OCI-LY1 (cell line): ENCODE measurements around the gene TGFB3.
"Not testable (repeated sequence)": the region's sequence is repeated elsewhere in the genome, so short reads cannot be mapped to it uniquely, and the experiment has no call there.

Experiments
- H2AFZ ChIP-seq: fragments of 200-600 bp; sonication (generic), shearing (Covaris generic); 2 replicates; pipeline ENCODE4 v1.6.0; 2014; ENCODE audit warnings: antibody characterized with exemption, mild to moderate bottlenecking, low read length
- H3F3A ChIP-seq: fragments of 200-600 bp; sonication (generic), shearing (Covaris generic); 2 replicates; pipeline ENCODE4 v1.6.0; 2014; ENCODE audit warnings: mild to moderate bottlenecking, antibody characterized with exemption, low read length, moderate library complexity; ENCODE audit not compliant: insufficient read depth
- H3K27ac ChIP-seq: fragments of 200-600 bp; sonication (generic); 2 replicates; pipeline ENCODE4 v1.5.1; 2014; ENCODE audit warnings: low read length, mixed run types, mild to moderate bottlenecking, low read depth; ENCODE audit not compliant: poor library complexity, severe bottlenecking
- H3K27me3 ChIP-seq: fragments of 200-600 bp; sonication (generic); 2 replicates; pipeline ENCODE4 v1.6.0; 2014; ENCODE audit warnings: antibody characterized with exemption, mild to moderate bottlenecking, low read length, moderate library complexity; ENCODE audit not compliant: insufficient read depth
- H3K36me3 ChIP-seq: fragments of 200-600 bp; sonication (generic); 2 replicates; pipeline ENCODE4 v1.6.1; 2014; ENCODE audit warnings: mild to moderate bottlenecking, antibody characterized with exemption, low read length, moderate library complexity, mixed read lengths; ENCODE audit not compliant: insufficient read depth
- H3K4me1 ChIP-seq: fragments of 200-600 bp; sonication (generic); 2 replicates; pipeline ENCODE4 v1.5.1; 2014; ENCODE audit warnings: mild to moderate bottlenecking, low read length, moderate library complexity; ENCODE audit not compliant: insufficient read depth, severe bottlenecking
- H3K4me2 ChIP-seq: fragments of 200-600 bp; sonication (generic), shearing (Covaris generic); 2 replicates; pipeline ENCODE4 v1.6.1; 2014; ENCODE audit warnings: low read length
- H3K4me3 ChIP-seq: fragments of 200-600 bp; sonication (generic); 2 replicates; pipeline ENCODE4 v1.5.1; 2014; ENCODE audit warnings: low read length, low read depth, mild to moderate bottlenecking, mixed read lengths; ENCODE audit not compliant: poor library complexity, severe bottlenecking
- H3K79me2 ChIP-seq: fragments of 200-600 bp; shearing (Covaris generic); 2 replicates; pipeline ENCODE4 v1.6.1; 2016; ENCODE audit warnings: mixed run types, low read length, mixed read lengths; ENCODE audit not compliant: insufficient read depth
- H3K9ac ChIP-seq: fragments of 200-600 bp; sonication (generic), shearing (Covaris generic); 2 replicates; pipeline ENCODE4 v1.6.1; 2014; ENCODE audit warnings: mild to moderate bottlenecking, low read length, mixed read lengths
- H3K9me2 ChIP-seq: fragments of 200-600 bp; sonication (generic), shearing (Covaris generic); 2 replicates; pipeline ENCODE4 v1.6.1; 2014; ENCODE audit warnings: low read depth, mild to moderate bottlenecking, low read length, mixed read lengths
- H3K9me3 ChIP-seq: fragments of 200-600 bp; shearing (Covaris generic); 2 replicates; pipeline ENCODE4 v1.6.1; 2014; ENCODE audit warnings: low read length, mixed read lengths
- H4K20me1 ChIP-seq: fragments of 200-600 bp; sonication (generic), shearing (Covaris generic); 2 replicates; pipeline ENCODE4 v1.6.0; 2016; ENCODE audit warnings: mild to moderate bottlenecking, low read length; ENCODE audit not compliant: insufficient read depth
- EZH2 ChIP-seq: fragments of 200-600 bp; sonication (generic), shearing (Covaris generic); IDR thresholded peaks from 2 replicates; pipeline ENCODE4 v1.8.0; 2017; ENCODE audit warnings: borderline replicate concordance, mixed run types, mild to moderate bottlenecking, antibody characterized with exemption, low read length, moderate library complexity, mixed read lengths
- TF ChIP-seq, protein P1 (sequence below): fragments of 200-600 bp; sonication (generic), shearing (Covaris generic); IDR thresholded peaks from 2 replicates; pipeline ENCODE4 v1.5.1; 2017; ENCODE audit warnings: mild to moderate bottlenecking, antibody characterized with exemption, low read length, moderate library complexity, mixed read lengths

TGFB3 gene

DNA sequence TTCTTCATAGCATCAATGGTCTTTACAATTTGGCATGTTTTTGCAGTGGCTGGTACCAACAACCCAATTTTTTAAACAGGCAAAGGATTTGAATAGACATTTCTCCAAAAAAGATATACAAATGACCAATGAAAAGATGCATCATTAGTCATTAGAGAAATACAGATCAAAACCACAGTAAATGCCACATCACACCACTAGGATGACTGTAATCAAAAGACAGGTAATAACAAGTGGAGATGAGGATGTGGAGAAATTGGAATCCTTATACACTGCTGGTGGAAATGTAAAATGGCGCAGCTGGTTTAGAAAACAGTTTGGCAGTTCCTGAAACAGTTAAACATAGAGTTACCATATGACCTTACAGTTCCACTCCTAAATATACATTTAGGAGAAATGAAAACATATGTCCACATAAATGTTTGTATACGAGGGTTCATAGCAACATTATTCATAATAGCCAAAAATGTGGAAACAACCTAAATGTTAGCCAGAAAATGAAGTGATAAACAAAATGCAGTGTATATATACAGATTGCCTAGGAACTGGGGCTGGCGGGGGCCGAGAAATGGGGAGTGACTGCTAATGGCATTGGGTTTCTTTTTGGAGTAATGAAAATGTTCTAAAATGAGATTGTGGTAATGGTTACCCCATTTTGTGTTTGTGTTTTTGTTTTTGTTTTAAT, 55.2 kb downstream of the TGFB3 start:
- Histone ChIP-seq H3K9ac (no peak overlapping the region), H3K4me2 (no peak overlapping the region), H3K4me1 (no peaks in the 10 kb centered on the region), H2AFZ (no peak overlapping the region), H3K9me3 (no peaks in the 10 kb centered on the region), H3K27ac (no peak overlapping the region), H3K9me2 (no peaks in the 10 kb centered on the region), H3K27me3 (no peaks in the 10 kb centered on the region), H3K79me2 (no peaks in the 10 kb centered on the region), H3F3A (no peaks in the 10 kb centered on the region), H3K4me3 (no peak overlapping the region), H3K36me3 (no peaks in the 10 kb centered on the region), H4K20me1 (no peaks in the 10 kb centered on the region)
- TF ChIP-seq, protein P1, sequence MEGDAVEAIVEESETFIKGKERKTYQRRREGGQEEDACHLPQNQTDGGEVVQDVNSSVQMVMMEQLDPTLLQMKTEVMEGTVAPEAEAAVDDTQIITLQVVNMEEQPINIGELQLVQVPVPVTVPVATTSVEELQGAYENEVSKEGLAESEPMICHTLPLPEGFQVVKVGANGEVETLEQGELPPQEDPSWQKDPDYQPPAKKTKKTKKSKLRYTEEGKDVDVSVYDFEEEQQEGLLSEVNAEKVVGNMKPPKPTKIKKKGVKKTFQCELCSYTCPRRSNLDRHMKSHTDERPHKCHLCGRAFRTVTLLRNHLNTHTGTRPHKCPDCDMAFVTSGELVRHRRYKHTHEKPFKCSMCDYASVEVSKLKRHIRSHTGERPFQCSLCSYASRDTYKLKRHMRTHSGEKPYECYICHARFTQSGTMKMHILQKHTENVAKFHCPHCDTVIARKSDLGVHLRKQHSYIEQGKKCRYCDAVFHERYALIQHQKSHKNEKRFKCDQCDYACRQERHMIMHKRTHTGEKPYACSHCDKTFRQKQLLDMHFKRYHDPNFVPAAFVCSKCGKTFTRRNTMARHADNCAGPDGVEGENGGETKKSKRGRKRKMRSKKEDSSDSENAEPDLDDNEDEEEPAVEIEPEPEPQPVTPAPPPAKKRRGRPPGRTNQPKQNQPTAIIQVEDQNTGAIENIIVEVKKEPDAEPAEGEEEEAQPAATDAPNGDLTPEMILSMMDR, result no peak
- no peak for TF ChIP-seq EZH2

DNA sequence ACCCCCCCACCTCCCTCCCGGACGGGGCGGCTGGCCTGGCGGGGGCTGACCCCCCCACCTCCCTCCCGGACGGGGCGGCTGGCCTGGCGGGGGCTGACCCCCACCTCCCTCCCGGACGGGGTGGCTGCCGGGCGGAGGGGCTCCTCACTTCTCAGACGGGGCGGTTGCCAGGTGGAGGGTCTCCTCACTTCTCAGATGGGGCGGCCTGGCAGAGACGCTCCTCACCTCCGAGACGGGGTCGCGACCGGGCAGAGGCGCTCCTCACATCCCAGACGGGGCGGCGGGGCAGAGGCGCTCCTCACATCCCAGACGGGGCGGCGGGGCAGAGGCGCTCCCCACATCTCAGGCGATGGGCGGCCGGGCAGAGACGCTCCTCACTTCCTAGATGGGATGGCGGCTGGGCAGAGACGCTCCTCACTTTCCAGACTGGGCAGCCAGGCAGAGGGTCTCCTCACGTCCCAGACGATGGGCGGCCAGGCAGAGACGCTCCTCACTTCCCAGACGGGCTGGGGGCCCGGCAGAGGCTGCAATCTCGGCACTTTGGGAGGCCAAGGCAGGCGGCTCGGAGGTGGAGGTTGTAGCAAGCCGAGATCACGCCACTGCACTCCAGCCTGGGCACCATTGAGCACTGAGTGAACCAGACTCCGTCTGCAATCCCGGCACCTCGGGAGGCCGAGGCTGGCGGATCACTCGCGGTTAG, 56.5 kb downstream of the TGFB3 start:
- not testable (repeated sequence) for H3K79me2 ChIP-seq, H2AFZ ChIP-seq, H3K27me3 ChIP-seq, H3K36me3 ChIP-seq, H3F3A ChIP-seq, H3K4me1 ChIP-seq, H4K20me1 ChIP-seq, H3K4me2 ChIP-seq, H3K9me2 ChIP-seq, H3K9ac ChIP-seq, H3K27ac ChIP-seq, H3K9me3 ChIP-seq, H3K4me3 ChIP-seq

DNA sequence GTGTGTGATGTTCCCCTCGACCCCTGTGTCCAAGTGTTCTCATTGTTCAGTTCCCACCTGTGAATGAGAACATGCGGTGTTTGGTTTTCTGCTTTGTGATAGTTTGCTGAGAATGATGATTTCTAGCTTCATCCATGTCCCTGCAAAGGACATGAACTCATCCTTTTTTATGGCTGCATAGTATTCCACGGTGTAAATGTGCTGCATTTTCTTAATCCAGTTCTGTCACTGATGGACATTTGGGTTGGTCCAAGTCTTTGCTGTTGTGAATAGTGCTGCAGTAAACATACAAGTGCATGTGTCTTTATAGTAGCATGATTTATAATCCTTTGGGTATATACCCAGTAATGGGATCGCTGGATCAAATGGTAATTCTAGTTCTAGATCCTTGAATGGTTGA, 61.4 kb downstream of the TGFB3 start:
- not testable (repeated sequence) for H3K4me2 ChIP-seq, H3F3A ChIP-seq, H3K27me3 ChIP-seq, H3K4me3 ChIP-seq, H3K36me3 ChIP-seq, H3K9ac ChIP-seq, H3K9me3 ChIP-seq, H3K4me1 ChIP-seq, H3K79me2 ChIP-seq, H4K20me1 ChIP-seq, H2AFZ ChIP-seq, H3K27ac ChIP-seq, H3K9me2 ChIP-seq

DNA sequence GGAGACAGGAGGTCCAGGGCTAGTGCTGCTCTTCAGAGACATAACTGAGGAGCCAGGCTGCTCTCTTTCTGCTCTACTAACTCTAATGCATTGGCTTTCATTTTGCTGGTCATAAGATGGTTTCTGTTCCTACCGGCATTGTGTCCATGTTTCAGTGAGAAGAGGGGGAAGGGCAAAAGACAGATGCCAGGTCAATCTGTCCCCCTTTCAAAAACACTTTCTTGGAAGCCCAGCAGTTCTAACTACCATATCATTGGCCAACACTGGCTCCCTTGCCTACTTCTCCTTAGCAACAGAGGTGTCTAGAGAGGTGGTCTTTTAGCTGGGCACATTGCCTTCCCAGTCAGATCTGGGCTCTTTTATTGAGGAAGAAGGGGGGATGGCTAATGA, 63.9 kb downstream of the TGFB3 start:
- Histone ChIP-seq H3K9me3 (no peaks in the 10 kb centered on the region), H3K79me2 (no peaks in the 10 kb centered on the region), H3K9me2 (no peaks in the 10 kb centered on the region), H3K4me2 (no peak overlapping the region), H3K9ac (no peak overlapping the region), H3K4me1 (no peaks in the 10 kb centered on the region), H3K27ac (no peak overlapping the region), H4K20me1 (no peaks in the 10 kb centered on the region), H3K36me3 (no peaks in the 10 kb centered on the region), H2AFZ (no peak overlapping the region), H3K4me3 (no peak overlapping the region), H3K27me3 (no peaks in the 10 kb centered on the region), H3F3A (no peaks in the 10 kb centered on the region)
- no peak for TF ChIP-seq EZH2
- TF ChIP-seq, protein P1, result no peak
